Suprapubic skin (tissue), 4 donors: Measurements from ENCODE around the gene VASH2. TPM values are rescaled to one million over a fixed set of nuclear protein-coding genes. Genes with fewer than 3 reads are reported as not detected.
"Not testable (repeated sequence)": the region's sequence is repeated elsewhere in the genome, so short reads cannot be mapped to it uniquely, and the experiment has no call there.

Experiments
- DNase-seq, 2 donors: peaks; one replicate each; pipeline ENCODE4 v3.0.0-alpha.2; 2019; ENCODE audit warnings: low spot score in 2 of 2
- H3K27ac ChIP-seq: fragments of 200-600 bp; sonication (generic); one replicate; pipeline ENCODE4 v1.5.1; 2019
- H3K27me3 ChIP-seq: fragments of 200-600 bp; sonication (generic); one replicate; pipeline ENCODE4 v1.5.1; 2019
- H3K36me3 ChIP-seq: fragments of 200-600 bp; sonication (generic); one replicate; pipeline ENCODE4 v1.5.1; 2019
- H3K4me1 ChIP-seq: fragments of 200-600 bp; sonication (generic); one replicate; pipeline ENCODE4 v1.5.1; 2019
- H3K4me3 ChIP-seq: fragments of 200-600 bp; sonication (generic); one replicate; pipeline ENCODE4 v1.5.1; 2019; ENCODE audit warnings: mild to moderate bottlenecking
- H3K9me3 ChIP-seq: fragments of 200-600 bp; sonication (generic); one replicate; pipeline ENCODE4 v1.5.1; 2019
- CTCF ChIP-seq, 2 donors: fragments of 200-600 bp in 1 of 2; fragments of 450-650 bp in 1 of 2; sonication (generic) in 1 of 2; IDR thresholded peaks; one replicate each; pipeline ENCODE4 v1.5.1; 2016 to 2019; ENCODE audit warnings: antibody characterized with exemption in 2 of 2, mild to moderate bottlenecking in 1 of 2, moderate library complexity in 1 of 2
- EP300 ChIP-seq: sonication (generic); formaldehyde crosslinking; IDR thresholded peaks from one replicate; pipeline ENCODE4 v1.6.1; 2017; ENCODE audit warnings: antibody characterized with exemption
- POLR2A ChIP-seq, 2 donors: fragments of 450-650 bp; IDR thresholded peaks; one replicate each; pipeline ENCODE4 v1.6.1; 2017; ENCODE audit warnings: antibody characterized with exemption in 2 of 2, mild to moderate bottlenecking in 2 of 2, moderate library complexity in 2 of 2
- POLR2AphosphoS5 ChIP-seq, 3 donors: sonication (generic); formaldehyde crosslinking; IDR thresholded peaks; one replicate each; pipeline ENCODE4 v1.6.1; 2017; ENCODE audit warnings: antibody characterized with exemption in 3 of 3
- WGBS: methylation state at CpG from one replicate; pipeline ENCODE4 v1.1.5; 2018; 5-methylcytosine and 5-hydroxymethylcytosine counted together
- total RNA-seq, 4 donors: library from RNA; depleted of rRNA; stranded (reverse); fragments of >200 nt; gene quantifications; one replicate each; pipeline ENCODE4 v1.1.0, GENCODE V29; 2016

VASH2 gene
- total RNA-seq, 4 donors from 2014 or later, result 0.32 to 0.36 TPM; not detected in 2

- no peak overlapping the region for H3K27ac ChIP-seq
- DNase-seq, result no peak
- H3K4me3 ChIP-seq, result no peak overlapping the region
- peaks cover 3% of the 10 kb centered on the region for H3K36me3 ChIP-seq
- no peaks in the 10 kb centered on the region for H3K4me1 ChIP-seq
- no peaks in the 10 kb centered on the region for H3K9me3 ChIP-seq
- 97% methylated on average over 6 of the region's 6 CpGs for WGBS
- TF ChIP-seq EP300 (no peak), POLR2AphosphoS5 (IDR thresholded peaks at IDR 0.05) (no peak), CTCF (IDR thresholded peaks at IDR 0.05) (no peak), POLR2A (IDR thresholded peaks at IDR 0.05) (no peak)
- no peaks in the 10 kb centered on the region for H3K27me3 ChIP-seq
These were observed 13.8 kb downstream of the VASH2 start for GRCh38 chr1:212964102-212964501.

GRCh38 chr1:212964993-212965392, 14.7 kb downstream of the VASH2 start:
- H3K27me3 ChIP-seq, result not testable (repeated sequence)

GRCh38 chr1:212966616-212967015, 16.3 kb downstream of the VASH2 start:
- TF ChIP-seq POLR2AphosphoS5 (IDR thresholded peaks at IDR 0.05), result no peak
- TF ChIP-seq EP300, result no peak
- no peak for TF ChIP-seq CTCF (IDR thresholded peaks at IDR 0.05)
- TF ChIP-seq POLR2A (IDR thresholded peaks at IDR 0.05), result no peak
- no peaks in the 10 kb centered on the region for H3K27me3 ChIP-seq
- WGBS, result 91% methylated on average over 5 of the region's 5 CpGs
- H3K4me3 ChIP-seq, result no peak overlapping the region
- H3K4me1 ChIP-seq, result no peaks in the 10 kb centered on the region
- no peak overlapping the region for H3K27ac ChIP-seq
- H3K9me3 ChIP-seq, result no peaks in the 10 kb centered on the region
- peaks cover 3% of the 10 kb centered on the region for H3K36me3 ChIP-seq
- DNase-seq, result no peak

More at GRCh38 chr1:212964993-212965392, 14.7 kb downstream of the VASH2 start:
- not testable (repeated sequence) for H3K27ac ChIP-seq, H3K36me3 ChIP-seq, DNase-seq, H3K9me3 ChIP-seq, H3K4me1 ChIP-seq, H3K4me3 ChIP-seq
- WGBS, result 100% methylated on average over 1 of the region's 1 CpG

- Histone ChIP-seq H3K27me3 (no peaks in the 10 kb centered on the region), H3K36me3 (peaks cover 3% of the 10 kb centered on the region), H3K27ac (no peak overlapping the region), H3K9me3 (no peaks in the 10 kb centered on the region), H3K4me1 (no peaks in the 10 kb centered on the region), H3K4me3 (no peak overlapping the region)
- no peak for TF ChIP-seq POLR2AphosphoS5 (IDR thresholded peaks at IDR 0.05)
- TF ChIP-seq CTCF (IDR thresholded peaks at IDR 0.05), result peak in 1 of 2 donors; percentile 25
- no peak for TF ChIP-seq EP300
- no peak for TF ChIP-seq POLR2A (IDR thresholded peaks at IDR 0.05)
- DNase-seq, result no peak
- WGBS, result 70% methylated on average over 8 of the region's 8 CpGs
These were observed 17.5 kb downstream of the VASH2 start for GRCh38 chr1:212967801-212968200.

- no peak overlapping the region for H3K27ac ChIP-seq
- no peaks in the 10 kb centered on the region for H3K9me3 ChIP-seq
- no peak for TF ChIP-seq POLR2A (IDR thresholded peaks at IDR 0.05)
- TF ChIP-seq POLR2AphosphoS5 (IDR thresholded peaks at IDR 0.05), result no peak
- TF ChIP-seq CTCF (IDR thresholded peaks at IDR 0.05), result no peak
- no peak for TF ChIP-seq EP300
- H3K36me3 ChIP-seq, result no peaks in the 10 kb centered on the region
- H3K4me1 ChIP-seq, result no peaks in the 10 kb centered on the region
- H3K4me3 ChIP-seq, result no peak overlapping the region
- H3K27me3 ChIP-seq, result no peaks in the 10 kb centered on the region
- 73% methylated on average over 3 of the region's 3 CpGs for WGBS
- no peak for DNase-seq
These were observed 18.1 kb downstream of the VASH2 start for GRCh38 chr1:212968368-212968863.

- H3K4me3 ChIP-seq, result no peak overlapping the region
- H3K27me3 ChIP-seq, result no peaks in the 10 kb centered on the region
- H3K27ac ChIP-seq, result no peak overlapping the region
- 55% methylated on average over 4 of the region's 4 CpGs for WGBS
- DNase-seq, result no peak
- no peaks in the 10 kb centered on the region for H3K36me3 ChIP-seq
- no peaks in the 10 kb centered on the region for H3K4me1 ChIP-seq
- no peak for TF ChIP-seq POLR2A (IDR thresholded peaks at IDR 0.05)
- no peak for TF ChIP-seq CTCF (IDR thresholded peaks at IDR 0.05)
- no peaks in the 10 kb centered on the region for H3K9me3 ChIP-seq
These were observed 19.7 kb downstream of the VASH2 start for GRCh38 chr1:212970085-212970484.
